ENCODE data around the gene TIGD3. TPM values are rescaled to one million over a fixed set of nuclear protein-coding genes. Genes with fewer than 3 reads are reported as not detected.
A peak's percentile ranks its signal among the peaks of the same experiment; 100 is the strongest.

Gene TIGD3
- total RNA-seq, 1 experiment from 2014 or later, result 3.0 TPM

DNA sequence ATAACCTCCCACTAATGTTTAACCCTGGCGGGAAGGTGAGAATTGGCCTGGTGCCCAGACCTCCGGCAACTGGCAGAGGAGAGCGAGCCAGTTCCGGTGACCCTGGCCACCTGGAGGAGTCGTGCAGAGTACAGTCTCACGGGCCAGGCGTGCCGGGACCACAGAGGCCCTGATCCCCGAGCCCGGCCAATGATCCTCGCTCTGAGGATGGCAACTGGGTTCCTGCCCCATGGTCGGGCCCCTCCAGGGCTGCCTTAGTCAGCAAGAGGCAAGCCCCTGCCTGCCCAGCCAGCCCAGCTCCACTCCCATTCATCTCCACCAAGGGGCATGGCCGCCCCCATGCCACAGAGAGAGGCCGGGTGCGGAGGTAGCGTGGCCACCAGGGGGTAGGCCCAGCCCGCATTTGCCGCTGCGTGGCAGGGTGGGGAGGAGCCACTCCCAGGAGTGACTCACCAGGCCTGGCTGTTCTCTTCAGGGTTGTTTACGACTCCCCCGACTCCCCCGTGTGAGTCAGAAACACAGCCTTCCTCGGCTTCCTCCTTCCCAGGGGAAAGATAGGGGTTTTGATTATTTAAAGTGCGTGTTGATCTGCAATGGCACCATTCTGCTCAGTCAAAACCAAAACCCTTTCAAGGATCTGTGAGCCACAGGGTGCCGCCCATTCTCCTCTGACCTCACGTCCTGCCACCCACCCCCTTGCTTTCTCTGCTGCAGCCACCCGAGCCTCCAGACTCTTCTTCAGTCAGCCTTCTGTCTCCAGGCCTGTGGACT lies 27.7 kb downstream of the TIGD3 start, which contains the start of gene SLC25A45:
Gene SLC25A45 (minus strand): TSS at position 614 of the 771 bp plus-strand sequence. CDS start 695 bp downstream, outside the sequence.
- TF ChIP-seq, protein P1, sequence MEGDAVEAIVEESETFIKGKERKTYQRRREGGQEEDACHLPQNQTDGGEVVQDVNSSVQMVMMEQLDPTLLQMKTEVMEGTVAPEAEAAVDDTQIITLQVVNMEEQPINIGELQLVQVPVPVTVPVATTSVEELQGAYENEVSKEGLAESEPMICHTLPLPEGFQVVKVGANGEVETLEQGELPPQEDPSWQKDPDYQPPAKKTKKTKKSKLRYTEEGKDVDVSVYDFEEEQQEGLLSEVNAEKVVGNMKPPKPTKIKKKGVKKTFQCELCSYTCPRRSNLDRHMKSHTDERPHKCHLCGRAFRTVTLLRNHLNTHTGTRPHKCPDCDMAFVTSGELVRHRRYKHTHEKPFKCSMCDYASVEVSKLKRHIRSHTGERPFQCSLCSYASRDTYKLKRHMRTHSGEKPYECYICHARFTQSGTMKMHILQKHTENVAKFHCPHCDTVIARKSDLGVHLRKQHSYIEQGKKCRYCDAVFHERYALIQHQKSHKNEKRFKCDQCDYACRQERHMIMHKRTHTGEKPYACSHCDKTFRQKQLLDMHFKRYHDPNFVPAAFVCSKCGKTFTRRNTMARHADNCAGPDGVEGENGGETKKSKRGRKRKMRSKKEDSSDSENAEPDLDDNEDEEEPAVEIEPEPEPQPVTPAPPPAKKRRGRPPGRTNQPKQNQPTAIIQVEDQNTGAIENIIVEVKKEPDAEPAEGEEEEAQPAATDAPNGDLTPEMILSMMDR (IDR thresholded peaks at IDR 0.05; ENCODE audit: insufficient read depth in 1 of 2, low read depth in 1 of 2, low read length in 1 of 2, severe bottlenecking in 1 of 2, unreplicated experiment in 1 of 2), result peak; percentile 76 to 94

GRCh38 chr11:65382804-65383368 lies 28.3 kb downstream of the TIGD3 start:
- TF ChIP-seq, protein P1 (IDR thresholded peaks at IDR 0.05; ENCODE audit: insufficient read depth in 1 of 2, low read depth in 1 of 2, low read length in 1 of 2, severe bottlenecking in 1 of 2, unreplicated experiment in 1 of 2), result no peak
- H3K4me3 Mint-ChIP-seq (ENCODE audit: unreplicated experiment), result peak overlapping the region; percentile 69
- no peak for DNase-seq
- no TSS peak for BruUV-seq (replicated peaks)
- peaks cover 19% of the 10 kb centered on the region for H3K36me3 Mint-ChIP-seq (ENCODE audit: insufficient read depth, unreplicated experiment)
- ChIA-PET POLR2A (interaction anchor here (0.6 to 2.1 kb wide), 2 partner anchors 12 to 219 kb away, joined by 3 to 4 read pairs; no protein-coding TSS in a partner anchor), CTCF (interaction anchor here (0.7 to 1.3 kb wide), 4 partner anchors 35 to 314 kb away, joined by 3 to 14 read pairs (median 5); no protein-coding TSS in a partner anchor)
- peak overlapping the region; percentile 90 for H3K27ac Mint-ChIP-seq (ENCODE audit: unreplicated experiment)
- intact Hi-C loops (cut with micrococcal nuclease; ENCODE audit: unreplicated experiment), result loop anchor here (1.0 kb wide), 3 partner anchors 12 to 127 kb away; no protein-coding TSS in a partner anchor
- Histone ChIP-seq H3K4me3 (ENCODE audit: low read depth, low read length) (peak overlapping the region; percentile 39), H3K27me3 (replicated peaks; ENCODE audit: control insufficient read depth, insufficient read depth, low read length) (no peaks in the 10 kb centered on the region), H3K9me3 (no peaks in the 10 kb centered on the region), H3K4me1 (peaks cover 59% of the 10 kb centered on the region), H3K36me3 (ENCODE audit: control insufficient read depth, insufficient read depth, low read length) (no peaks in the 10 kb centered on the region)
- H3K27me3 Mint-ChIP-seq (ENCODE audit: insufficient read depth, unreplicated experiment), result no peaks in the 10 kb centered on the region
- H3K9me3 Mint-ChIP-seq (ENCODE audit: unreplicated experiment), result no peaks in the 10 kb centered on the region
- H3K4me1 Mint-ChIP-seq (ENCODE audit: low read depth, unreplicated experiment), result peaks cover 28% of the 10 kb centered on the region

More for the DNA sequence above, 27.7 kb downstream of the TIGD3 start, which contains the start of gene SLC25A45:
- BruUV-seq (replicated peaks), result no TSS peak
- peaks cover 56% of the 10 kb centered on the region for H3K4me1 ChIP-seq
- intact Hi-C loops (cut with micrococcal nuclease; ENCODE audit: unreplicated experiment), result loop anchor here (1.0 kb wide), 3 partner anchors 11 to 128 kb away; no protein-coding TSS in a partner anchor
- H3K27ac Mint-ChIP-seq (ENCODE audit: unreplicated experiment), result peak within 1 kb of the TSS; percentile 90
- peak within 1 kb of the TSS; percentile 69 for H3K4me3 Mint-ChIP-seq (ENCODE audit: unreplicated experiment)
- peak within 1 kb of the TSS; percentile 39 for H3K4me3 ChIP-seq (ENCODE audit: low read depth, low read length)
- CTCF ChIA-PET, result interaction anchor here (0.6 to 3.0 kb wide), 15 partner anchors 10 to 313 kb away, joined by 3 to 23 read pairs (median 4); no protein-coding TSS in a partner anchor
- no peaks in the 10 kb centered on the region for H3K27me3 Mint-ChIP-seq (ENCODE audit: insufficient read depth, unreplicated experiment)
- no peaks in the 10 kb centered on the region for H3K36me3 ChIP-seq (ENCODE audit: control insufficient read depth, insufficient read depth, low read length)
- no peaks in the 10 kb centered on the region for H3K27me3 ChIP-seq (replicated peaks; ENCODE audit: control insufficient read depth, insufficient read depth, low read length)
- DNase-seq, result peak; percentile 93 to 94
- peaks cover 19% of the 10 kb centered on the region for H3K36me3 Mint-ChIP-seq (ENCODE audit: insufficient read depth, unreplicated experiment)
- POLR2A ChIA-PET, result interaction anchor here (0.6 to 2.1 kb wide), 4 partner anchors 11 to 40 kb away, joined by 3 to 5 read pairs (median 4); partner anchors contain the start of gene NEAT1
- no peaks in the 10 kb centered on the region for H3K9me3 ChIP-seq
- peaks cover 28% of the 10 kb centered on the region for H3K4me1 Mint-ChIP-seq (ENCODE audit: low read depth, unreplicated experiment)
- no peaks in the 10 kb centered on the region for H3K9me3 Mint-ChIP-seq (ENCODE audit: unreplicated experiment)

DNA sequence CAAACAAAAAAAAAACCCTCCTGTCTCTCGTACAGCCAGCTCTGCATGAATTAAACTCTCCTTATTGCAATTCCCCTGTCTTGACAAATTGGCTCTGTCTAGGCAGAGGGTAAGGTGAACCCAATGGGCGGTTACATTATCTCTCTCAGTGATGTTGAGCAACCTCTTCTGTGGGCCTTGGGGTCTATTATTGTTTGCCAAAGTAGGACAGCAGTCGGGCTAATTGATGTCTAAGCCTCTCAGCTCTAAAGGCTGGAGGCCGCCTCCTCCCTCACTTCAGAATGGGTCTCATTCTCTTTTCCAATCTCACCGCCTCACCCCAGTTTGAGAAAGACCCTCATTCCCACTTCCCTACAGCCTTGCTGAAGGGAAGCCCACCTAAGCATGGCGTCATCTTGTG lies 29.2 kb downstream of the TIGD3 start:
- BruUV-seq (replicated peaks), result no TSS peak
- H3K27me3 ChIP-seq (replicated peaks; ENCODE audit: control insufficient read depth, insufficient read depth, low read length), result no peaks in the 10 kb centered on the region
- Mint-ChIP-seq H3K36me3 (ENCODE audit: insufficient read depth, unreplicated experiment) (peaks cover 19% of the 10 kb centered on the region), H3K4me3 (ENCODE audit: unreplicated experiment) (peak overlapping the region; percentile 27), H3K27me3 (ENCODE audit: insufficient read depth, unreplicated experiment) (no peaks in the 10 kb centered on the region), H3K27ac (ENCODE audit: unreplicated experiment) (peak overlapping the region; percentile 90), H3K4me1 (ENCODE audit: low read depth, unreplicated experiment) (peaks cover 25% of the 10 kb centered on the region), H3K9me3 (ENCODE audit: unreplicated experiment) (no peaks in the 10 kb centered on the region)
- no peaks in the 10 kb centered on the region for H3K9me3 ChIP-seq
- DNase-seq, result no peak
- intact Hi-C loops (cut with micrococcal nuclease; ENCODE audit: unreplicated experiment), result no loop called here
- POLR2A ChIA-PET, result interaction anchor here (2.1 kb wide), 1 partner anchor 13 kb away, joined by 4 read pairs; no protein-coding TSS in a partner anchor
- no peaks in the 10 kb centered on the region for H3K36me3 ChIP-seq (ENCODE audit: control insufficient read depth, insufficient read depth, low read length)
- CTCF ChIA-PET, result interaction anchor here (0.7 kb wide), 2 partner anchors 212 to 315 kb away, joined by 3 to 5 read pairs; no protein-coding TSS in a partner anchor
- no peak overlapping the region for H3K4me3 ChIP-seq (ENCODE audit: low read depth, low read length)
- peaks cover 50% of the 10 kb centered on the region for H3K4me1 ChIP-seq
- TF ChIP-seq, protein P1 (IDR thresholded peaks at IDR 0.05; ENCODE audit: insufficient read depth in 1 of 2, low read depth in 1 of 2, low read length in 1 of 2, severe bottlenecking in 1 of 2, unreplicated experiment in 1 of 2), result no peak
